H1 (cell line): ENCODE results near the gene CABP4. TPM values are rescaled to one million over a fixed set of nuclear protein-coding genes. Genes with fewer than 3 reads are reported as not detected.

Experiments
- FOSL1 ChIP-seq: IDR thresholded peaks from 2 replicates; pipeline ENCODE4 v1.6.1; 2011; ENCODE audit warnings: mild to moderate bottlenecking, low read depth, low read length, moderate library complexity; ENCODE audit not compliant: insufficient read depth
- MAX ChIP-seq: IDR thresholded peaks from 2 replicates; pipeline ENCODE4 v1.6.1; 2012; ENCODE audit warnings: inconsistent platforms
- RBBP5 ChIP-seq: IDR thresholded peaks from 2 replicates; pipeline ENCODE4 v1.7.1; 2012; ENCODE audit warnings: low read depth, mild to moderate bottlenecking, inconsistent platforms, low read length, moderate library complexity, borderline replicate concordance
- SP1 ChIP-seq: IDR thresholded peaks from 2 replicates; pipeline ENCODE4 v1.6.1; 2011; ENCODE audit warnings: low read depth, low read length
- SUZ12 ChIP-seq: fragments of 200-600 bp; sonication (generic); IDR thresholded peaks from 2 replicates; pipeline ENCODE4 v1.6.1; 2012; ENCODE audit warnings: mild to moderate bottlenecking, inconsistent platforms, low read length, moderate library complexity, mixed read lengths
- polyA plus RNA-seq, 7 experiments: library from polyadenylated mRNA; depleted of rRNA in 3 of 7; stranded (reverse) in 5 of 7; unstranded in 2 of 7; fragments of >200 nt in 5 of 7; fragments of 200-250 nt in 2 of 7; gene quantifications; 1 replicate in 5 of 7; 2 replicates in 1 of 7; 4 replicates in 1 of 7; pipeline versions ENCODE4 v1.2.1 to v1.2.3, GENCODE V29; 2011 to 2013; ENCODE audit warnings: missing spikeins in 2 of 7, mixed read lengths in 2 of 7
- total RNA-seq: library from RNA; stranded (reverse); fragmentation: NEBNext Ultra II Directional; extraction: Animal tissue kit (Norgen Biotek cat#: 25700); gene quantifications from 2 replicates; pipeline ENCODE4 v1.2.1, GENCODE V29; 2021

The CABP4 gene
- total and polyA plus RNA-seq, 2 of the 8 experiments (the other 6 are each of a cell fraction or from before 2014, with no cell fraction given), result not detected

- TF ChIP-seq MAX (no peak), FOSL1 (no peak), RBBP5 (no peak), SUZ12 (no peak), SP1 (no peak)
These were observed 12.9 kb downstream of the CABP4 start (continued) for GRCh38 chr11:67468056-67468455.
